ENCODE measurements around the gene SELL.
A peak's percentile ranks its signal among the peaks of the same experiment; 100 is the strongest.
"Not testable (repeated sequence)": the region's sequence is repeated elsewhere in the genome, so short reads cannot be mapped to it uniquely, and the experiment has no call there.

SELL gene

GRCh38 chr1:169704797-169705196 is 6.6 kb downstream of the SELL start:
- DNase-seq (ENCODE audit: low read depth in 2 of 2), result no peak

- no peak for DNase-seq (ENCODE audit: low read depth in 2 of 2)
Measured at GRCh38 chr1:169701261-169702005, 10.0 kb downstream of the SELL start.

GRCh38 chr1:169699707-169700106 is 11.7 kb downstream of the SELL start:
- DNase-seq (ENCODE audit: low read depth in 2 of 2), result no peak

- no peak for DNase-seq (ENCODE audit: low read depth in 2 of 2)
Measured at GRCh38 chr1:169698976-169699375, 12.4 kb downstream of the SELL start.

- DNase-seq (ENCODE audit: low read depth in 2 of 2), result no peak
Measured at GRCh38 chr1:169697755-169698154, 13.7 kb downstream of the SELL start.

GRCh38 chr1:169696273-169697100 is 14.9 kb downstream of the SELL start:
- no peak for DNase-seq (ENCODE audit: low read depth in 2 of 2)

GRCh38 chr1:169694304-169695075 is 16.9 kb downstream of the SELL start:
- DNase-seq (ENCODE audit: low read depth in 2 of 2), result no peak

- DNase-seq (ENCODE audit: low read depth in 2 of 2), result no peak
Measured at GRCh38 chr1:169692756-169693460, 18.5 kb downstream of the SELL start.

- DNase-seq (ENCODE audit: low read depth in 2 of 2), result no peak
Measured at GRCh38 chr1:169690489-169690888, 20.9 kb downstream of the SELL start.

- DNase-seq (ENCODE audit: low read depth in 2 of 2), result no peak
Measured at GRCh38 chr1:169689395-169689794, 22.0 kb downstream of the SELL start.

GRCh38 chr1:169688377-169688776 is 23.0 kb downstream of the SELL start:
- DNase-seq (ENCODE audit: low read depth in 2 of 2), result not testable (repeated sequence)

- no peak for DNase-seq (ENCODE audit: low read depth in 2 of 2)
Measured at GRCh38 chr1:169683661-169684060, 27.8 kb downstream of the SELL start.

- not testable (repeated sequence) for DNase-seq (ENCODE audit: low read depth in 2 of 2)
Measured at GRCh38 chr1:169683168-169683567, 28.3 kb downstream of the SELL start.

GRCh38 chr1:169682071-169682470 is 29.3 kb downstream of the SELL start:
- no peak for DNase-seq (ENCODE audit: low read depth in 2 of 2)

- DNase-seq (ENCODE audit: low read depth in 2 of 2), result no peak
Measured at GRCh38 chr1:169681140-169681539, 30.3 kb downstream of the SELL start.

- DNase-seq (ENCODE audit: low read depth in 2 of 2), result peak; percentile 45 to 66
Measured at GRCh38 chr1:169680377-169681019, 30.9 kb downstream of the SELL start.

GRCh38 chr1:169679692-169680091 is 31.7 kb downstream of the SELL start:
- no peak for DNase-seq (ENCODE audit: low read depth in 2 of 2)

- no peak for DNase-seq (ENCODE audit: low read depth in 2 of 2)
Measured at GRCh38 chr1:169676001-169676400, 35.4 kb downstream of the SELL start.

- DNase-seq (ENCODE audit: low read depth in 2 of 2), result no peak
Measured at GRCh38 chr1:169670836-169671235, 40.6 kb downstream of the SELL start.

- not testable (repeated sequence) for DNase-seq (ENCODE audit: low read depth in 2 of 2)
Measured at GRCh38 chr1:169670244-169670643, 41.2 kb downstream of the SELL start.
